Measurements from ENCODE around the gene FCAMR. TPM values are rescaled to one million over a fixed set of nuclear protein-coding genes. Genes with fewer than 3 reads are reported as not detected.
"Not testable (repeated sequence)": the region's sequence is repeated elsewhere in the genome, so short reads cannot be mapped to it uniquely, and the experiment has no call there.

FCAMR gene
- total RNA-seq, 1 donor from 2014 or later: not detected

DNA sequence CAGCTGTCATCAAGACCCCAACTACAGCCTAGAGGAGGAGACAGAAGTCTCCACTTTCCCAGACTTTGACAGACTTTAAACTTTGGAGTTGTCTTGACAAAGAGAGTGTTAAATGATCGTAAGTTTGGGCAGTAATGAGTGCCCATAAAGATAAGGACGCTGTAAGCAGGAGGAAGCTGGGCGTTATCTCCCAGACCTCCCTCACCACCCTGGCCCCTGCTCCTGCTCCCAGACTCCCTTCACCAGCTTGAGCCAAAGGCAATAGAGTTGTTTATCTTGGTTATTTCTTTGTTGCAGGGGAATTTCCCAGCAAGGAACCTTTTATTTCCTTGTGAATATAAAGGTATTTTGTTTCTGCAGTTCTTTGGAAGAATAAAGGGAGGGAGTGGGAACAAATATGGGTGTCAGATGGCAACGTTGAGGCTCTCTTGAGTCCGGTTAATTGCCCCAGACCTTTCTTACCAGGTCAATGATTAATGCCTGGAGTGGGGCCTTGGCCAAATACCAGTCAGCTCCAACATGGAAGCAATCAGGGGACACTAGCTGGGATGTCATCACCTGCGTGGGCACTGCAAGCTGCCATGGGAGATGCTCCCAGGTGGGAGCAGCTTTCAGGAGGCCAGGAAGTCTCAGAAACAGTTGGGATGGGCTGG is 28.4 kb downstream of the FCAMR start:
- ATAC-seq (no peak), DNase-seq (no peak)
- intact Hi-C loops (cut with micrococcal nuclease): no loop called here

DNA sequence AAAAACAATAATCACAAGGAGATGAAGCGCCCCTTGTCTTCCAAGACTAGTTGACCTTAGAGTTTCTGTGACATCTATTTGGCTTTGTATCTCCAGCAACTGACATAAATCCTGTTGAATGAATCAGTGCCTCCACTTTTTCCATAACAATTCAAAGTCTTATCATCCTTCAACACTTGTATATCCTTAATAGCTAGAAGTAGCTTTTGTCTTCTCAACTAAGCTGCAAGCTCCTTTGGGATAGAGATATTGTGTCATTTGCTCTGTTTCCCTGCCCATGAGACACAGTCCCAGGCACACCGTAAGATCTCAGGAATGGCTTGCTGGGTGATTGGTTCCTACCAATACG is 29.7 kb downstream of the FCAMR start:
- no peak for DNase-seq
- no peak for ATAC-seq
- intact Hi-C loops (cut with micrococcal nuclease): no loop called here

DNA sequence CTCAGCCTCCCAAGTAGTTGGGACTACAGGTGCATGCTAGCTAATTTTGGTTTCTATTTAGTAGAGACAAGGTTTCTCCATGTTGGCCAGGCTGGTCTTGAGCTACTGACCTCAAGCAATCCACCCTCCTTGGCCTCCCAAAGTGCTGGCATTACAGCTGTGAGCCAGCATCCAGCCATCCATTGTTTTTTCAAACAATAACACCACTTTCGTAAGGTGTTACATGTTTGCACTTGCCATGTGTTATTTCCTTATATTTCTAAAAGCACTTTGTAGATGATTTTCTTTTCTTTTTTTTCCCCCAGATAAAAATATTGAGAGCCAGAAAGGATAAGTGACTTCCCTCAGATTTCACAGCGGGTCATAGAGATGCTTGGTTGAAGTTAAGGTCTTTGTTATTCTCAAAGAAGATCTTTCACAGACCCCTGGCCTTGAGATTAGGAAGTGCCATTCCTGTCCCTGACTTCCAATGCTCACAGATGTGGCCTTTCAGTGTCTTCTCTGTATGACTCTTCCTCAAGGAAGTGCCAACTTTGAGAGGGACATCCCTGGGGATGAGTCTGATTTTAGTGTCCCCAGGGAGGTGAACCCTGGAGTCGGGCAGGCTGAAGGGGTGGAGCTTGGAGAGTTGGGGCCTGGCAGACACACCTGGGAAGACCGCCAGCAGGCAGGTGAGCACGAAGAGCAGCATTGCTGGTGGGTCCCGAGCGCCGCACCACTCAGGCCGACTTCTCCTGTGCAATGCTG is 30.2 kb downstream of the FCAMR start:
- intact Hi-C loops (cut with micrococcal nuclease): no loop called here
- DNase-seq: no peak
- ATAC-seq: no peak

DNA sequence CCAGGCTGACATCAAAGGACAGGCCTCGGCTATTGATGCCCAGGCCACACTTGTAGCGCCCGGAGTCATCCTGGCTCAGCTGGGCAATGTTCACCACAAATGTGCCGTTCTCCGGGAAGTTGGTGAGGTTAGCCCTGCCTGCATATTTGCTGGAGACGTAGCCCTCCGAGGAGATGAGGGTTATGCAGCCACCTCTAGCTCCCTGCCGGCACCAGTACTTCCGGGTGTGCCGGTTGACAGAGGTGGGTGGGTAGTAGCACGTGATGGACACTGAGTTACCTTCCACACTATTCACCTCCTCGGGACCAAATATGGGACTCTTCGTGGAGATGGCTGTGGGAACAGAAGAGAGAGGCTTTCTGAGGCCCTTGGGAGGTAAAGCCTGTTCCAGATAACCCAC is 31.1 kb downstream of the FCAMR start:
- intact Hi-C loops (cut with micrococcal nuclease): no loop called here
- ATAC-seq (no peak), DNase-seq (no peak)

DNA sequence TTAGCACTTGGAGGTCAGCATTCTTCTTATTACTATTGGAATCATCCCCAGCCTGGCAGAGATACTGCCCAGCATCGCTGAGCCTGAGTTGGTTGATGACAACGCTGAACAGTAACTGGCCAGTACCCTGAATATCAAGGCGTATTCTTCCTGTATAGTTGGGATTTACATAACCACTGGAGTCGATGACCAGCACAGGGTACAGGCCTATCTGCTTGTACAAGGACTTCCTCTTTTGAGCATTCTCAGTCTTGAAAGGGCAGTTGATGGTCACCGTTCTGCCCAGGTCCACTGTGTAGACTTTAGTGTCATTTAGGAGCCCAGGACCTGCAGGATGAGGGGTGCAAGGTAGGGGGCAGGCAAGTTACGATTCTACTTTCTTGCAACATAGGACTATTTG is 32.8 kb downstream of the FCAMR start:
- DNase-seq (no peak), ATAC-seq (peak; percentile 22)
- intact Hi-C loops (cut with micrococcal nuclease): no loop called here

DNA sequence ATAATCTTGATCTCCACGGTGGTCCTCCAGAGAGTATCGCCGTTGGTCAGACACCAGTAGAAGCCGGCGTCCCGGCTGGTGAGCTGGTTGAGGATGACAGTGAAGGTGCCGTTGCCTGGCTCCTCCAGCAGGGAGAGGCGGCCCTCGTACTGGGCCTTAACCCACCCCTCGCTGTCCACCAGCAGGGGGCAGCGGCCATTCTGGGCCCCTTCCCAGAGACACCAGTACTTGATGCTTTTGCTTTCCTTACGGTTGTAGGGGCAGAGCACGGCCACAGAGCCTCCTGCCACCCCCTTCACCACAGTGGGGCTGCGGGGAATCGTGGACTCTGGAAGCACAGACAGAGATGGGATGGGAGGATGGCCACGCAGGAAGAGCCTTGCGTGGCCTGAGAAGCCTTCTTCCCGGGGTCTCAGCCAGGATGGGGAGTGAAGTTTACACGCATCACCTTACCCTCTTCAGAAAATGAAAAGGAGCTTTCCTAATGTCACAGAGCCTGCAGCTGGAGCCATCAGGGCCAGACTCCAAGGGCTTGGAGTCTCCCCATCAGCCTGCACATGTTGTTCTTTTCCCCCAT is 34.7 kb downstream of the FCAMR start:
- peak; percentile 47 for ATAC-seq
- intact Hi-C loops (cut with micrococcal nuclease): no loop called here

DNA sequence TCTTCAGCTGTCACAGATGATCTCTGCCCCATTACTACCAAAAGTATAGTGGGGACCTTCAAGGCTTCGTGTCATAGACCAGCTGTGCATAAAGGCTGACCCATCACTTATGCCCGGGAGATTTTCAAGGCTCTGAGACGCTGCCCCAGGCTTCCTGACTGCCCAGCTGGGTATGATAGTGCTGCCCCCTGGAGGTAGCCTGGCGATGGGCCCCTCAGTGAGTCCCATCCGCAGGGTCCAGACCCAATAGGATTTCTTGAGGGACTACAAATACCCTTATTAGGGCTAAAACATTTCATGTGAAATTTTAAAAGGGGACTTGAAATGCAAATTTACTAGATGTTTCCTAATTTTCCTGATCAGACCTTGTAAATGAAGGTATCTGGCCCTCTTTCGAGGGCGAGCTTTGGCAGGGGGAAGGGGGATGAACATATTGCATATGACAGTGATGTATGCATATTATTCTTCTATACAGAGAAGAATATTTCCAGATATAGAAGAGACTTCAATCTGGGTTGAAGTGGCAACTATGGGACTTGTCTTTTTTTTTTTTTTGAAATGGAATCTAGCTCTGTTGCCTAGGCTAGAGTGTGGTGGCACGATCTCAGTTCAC is 36.8 kb downstream of the FCAMR start:
- DNase-seq: peak; percentile 57
- ATAC-seq: no peak
- intact Hi-C loops (cut with micrococcal nuclease): no loop called here

More for the DNA sequence above, 34.7 kb downstream of the FCAMR start:
- peak; percentile 47 for DNase-seq

DNA sequence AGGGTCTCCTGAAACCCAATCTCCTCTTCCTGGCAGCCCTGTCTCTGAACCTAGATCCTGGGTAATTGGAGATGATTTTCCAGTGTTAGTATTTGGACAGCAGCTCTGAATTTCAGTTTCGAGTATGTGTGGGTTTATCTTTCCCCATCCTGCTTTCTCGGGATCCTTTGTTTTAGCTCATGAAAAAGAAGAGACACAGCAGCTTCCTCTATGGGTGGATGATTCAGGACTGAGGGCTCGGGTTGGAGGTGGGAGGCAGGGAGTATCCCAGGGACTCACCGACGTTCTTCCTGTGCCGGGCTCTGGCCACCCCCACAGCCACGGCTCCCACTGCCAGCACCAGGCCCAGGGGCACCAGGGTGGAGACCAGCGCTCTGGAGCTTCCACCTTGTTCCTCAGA is 38.1 kb downstream of the FCAMR start:
- DNase-seq: no peak
- intact Hi-C loops (cut with micrococcal nuclease): no loop called here
- ATAC-seq: no peak

DNA sequence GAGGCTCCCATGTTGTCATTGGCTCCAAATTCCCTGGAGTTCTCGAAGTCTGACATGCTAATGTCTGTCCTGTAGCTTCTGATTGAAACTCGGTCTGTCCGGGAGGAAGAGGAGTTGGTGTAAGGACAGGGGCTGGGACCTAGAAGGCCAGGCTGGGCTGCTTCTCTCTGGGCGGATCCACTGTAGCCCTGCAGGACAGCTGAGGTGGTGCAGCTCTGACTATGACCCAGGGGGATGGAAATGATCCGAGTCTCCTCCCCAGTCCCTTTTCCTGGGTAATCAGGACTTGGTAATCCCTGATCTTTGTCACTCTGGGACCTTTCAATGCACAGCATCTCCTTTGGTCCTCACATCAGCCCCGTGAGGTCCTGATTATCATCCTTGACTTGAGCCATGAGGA is 38.6 kb downstream of the FCAMR start:
- intact Hi-C loops (cut with micrococcal nuclease): no loop called here
- no peak for ATAC-seq

DNA sequence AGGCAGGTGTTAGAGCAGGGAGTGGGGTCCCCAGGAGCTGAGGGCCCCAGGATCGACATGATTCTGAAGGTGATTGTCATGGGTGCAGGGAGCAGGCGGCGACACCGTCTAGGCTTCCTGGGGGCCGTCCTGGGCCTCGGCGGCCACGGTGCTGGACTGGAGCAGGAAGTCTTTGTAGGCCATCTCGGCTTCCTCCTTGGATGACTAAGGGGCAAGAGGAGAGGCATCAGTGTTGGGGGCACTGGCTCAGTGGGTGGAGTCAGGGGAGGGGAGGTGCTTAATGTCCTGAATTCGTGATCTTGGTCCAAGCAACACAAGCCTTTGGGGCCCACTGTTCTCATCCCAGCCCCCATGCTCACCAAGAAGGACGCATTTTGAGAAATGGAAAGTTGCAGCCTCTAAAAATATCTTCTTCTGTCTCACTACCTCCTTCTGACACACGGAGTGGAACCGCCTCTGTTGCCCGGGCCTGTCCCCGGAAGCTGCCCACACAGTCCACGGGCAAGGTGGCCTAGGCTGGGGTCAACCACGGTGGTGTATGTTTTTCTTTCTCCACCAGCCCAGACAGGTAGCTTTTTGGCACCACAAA is 40.0 kb downstream of the FCAMR start:
- DNase-seq: no peak
- ATAC-seq: no peak
- intact Hi-C loops (cut with micrococcal nuclease): no loop called here

More for the DNA sequence above, 38.6 kb downstream of the FCAMR start:
- no peak for DNase-seq

DNA sequence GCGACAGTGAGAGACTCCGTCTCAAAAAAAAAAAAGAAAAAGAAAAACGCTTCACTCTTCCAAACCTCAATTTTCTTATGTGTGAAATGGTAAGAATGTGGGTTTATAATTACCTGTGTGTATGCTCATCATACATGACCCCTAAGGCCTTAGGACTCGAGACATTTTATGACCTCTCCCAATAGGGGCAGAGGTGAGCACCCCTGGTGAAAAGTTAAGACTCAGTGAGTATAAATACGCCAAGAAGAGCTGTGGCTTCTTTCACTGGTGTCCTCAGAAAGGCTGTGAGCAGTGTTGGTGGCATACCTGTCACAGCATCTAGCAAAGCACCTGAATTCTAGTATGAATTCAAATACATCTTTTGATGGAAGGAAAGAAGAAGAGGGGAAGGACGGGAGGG is 40.7 kb downstream of the FCAMR start:
- ATAC-seq: no peak
- intact Hi-C loops (cut with micrococcal nuclease): no loop called here
- DNase-seq: no peak

DNA sequence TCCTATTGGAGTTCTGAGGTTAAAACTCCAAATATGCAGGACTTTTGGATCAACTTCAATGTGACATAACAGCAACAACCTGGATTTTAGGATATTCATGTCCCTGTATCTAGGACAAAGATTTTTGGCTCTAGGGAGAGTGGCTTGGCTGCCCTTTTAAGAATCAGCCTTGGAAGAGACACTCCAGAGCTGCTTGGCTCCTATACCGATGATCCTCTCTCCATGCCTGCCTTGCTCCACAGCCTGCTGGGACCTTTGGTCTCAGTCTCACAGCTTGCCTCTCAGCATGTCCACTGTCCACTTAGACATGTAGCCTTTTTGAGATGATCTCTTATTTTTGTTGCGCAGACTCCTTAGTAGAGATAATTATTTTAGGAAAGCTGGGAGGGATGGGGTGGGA is 44.0 kb downstream of the FCAMR start:
- ATAC-seq (peak; percentile 47), DNase-seq (no peak)
- intact Hi-C loops (cut with micrococcal nuclease): no loop called here

DNA sequence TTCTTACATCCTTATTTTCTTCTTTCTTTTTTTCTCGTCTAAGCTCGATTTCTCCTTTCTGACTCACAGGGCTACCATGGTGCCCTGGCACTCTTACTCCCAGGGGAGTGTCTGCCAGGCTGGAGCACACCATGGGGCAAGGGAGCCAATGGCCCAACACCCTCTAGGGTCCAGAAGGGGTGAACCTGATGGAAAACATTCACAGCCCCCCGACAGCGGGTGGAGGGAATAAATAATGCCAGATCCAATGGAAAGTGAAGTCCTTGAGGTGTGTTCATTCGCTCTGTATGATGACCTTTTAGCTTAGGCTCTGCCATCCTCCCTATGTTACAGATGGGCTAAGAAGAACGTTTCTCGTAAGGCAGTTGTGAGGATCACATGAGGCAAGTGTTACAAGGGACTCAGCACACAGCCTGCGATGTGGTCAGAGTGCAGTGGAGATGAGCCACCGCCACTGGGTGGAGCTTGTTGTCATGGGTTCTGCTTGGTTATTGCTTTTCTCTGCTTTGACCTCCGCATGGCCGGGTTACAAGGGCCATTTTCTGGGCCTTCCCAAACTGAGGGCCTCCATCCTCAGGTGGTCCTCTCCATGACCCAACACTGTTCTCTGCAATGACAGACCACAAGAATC is 45.0 kb downstream of the FCAMR start:
- intact Hi-C loops (cut with micrococcal nuclease): no loop called here
- ATAC-seq (peak; percentile 54), DNase-seq (peak; percentile 50)

DNA sequence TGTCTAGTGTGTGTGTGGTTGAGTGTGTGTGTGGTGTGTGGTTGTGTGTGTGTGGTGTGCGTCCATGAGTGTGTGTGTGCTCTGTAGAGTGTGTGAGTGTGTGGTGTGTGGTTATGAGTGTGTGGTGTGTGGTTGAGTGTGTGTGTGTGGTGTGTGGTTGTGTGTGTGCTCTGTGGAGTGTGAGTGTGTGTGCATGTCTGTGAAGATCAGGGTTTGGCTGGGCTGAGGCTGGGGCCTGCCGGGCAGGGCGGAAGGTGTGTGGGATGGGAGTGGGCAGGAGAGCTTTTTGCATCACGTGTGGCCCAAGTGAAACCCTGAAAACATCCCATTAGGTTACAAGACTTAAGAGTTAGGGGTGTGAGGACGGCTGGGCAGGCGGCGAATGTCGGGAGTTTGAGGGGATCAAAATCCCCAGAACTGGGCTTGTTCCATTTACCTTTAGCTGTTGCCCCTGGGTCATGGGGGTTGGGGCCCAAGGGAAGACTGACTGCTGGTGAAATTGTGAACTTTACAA is 45.6 kb downstream of the FCAMR start:
- DNase-seq (no peak), ATAC-seq (no peak)
- intact Hi-C loops (cut with micrococcal nuclease): no loop called here

DNA sequence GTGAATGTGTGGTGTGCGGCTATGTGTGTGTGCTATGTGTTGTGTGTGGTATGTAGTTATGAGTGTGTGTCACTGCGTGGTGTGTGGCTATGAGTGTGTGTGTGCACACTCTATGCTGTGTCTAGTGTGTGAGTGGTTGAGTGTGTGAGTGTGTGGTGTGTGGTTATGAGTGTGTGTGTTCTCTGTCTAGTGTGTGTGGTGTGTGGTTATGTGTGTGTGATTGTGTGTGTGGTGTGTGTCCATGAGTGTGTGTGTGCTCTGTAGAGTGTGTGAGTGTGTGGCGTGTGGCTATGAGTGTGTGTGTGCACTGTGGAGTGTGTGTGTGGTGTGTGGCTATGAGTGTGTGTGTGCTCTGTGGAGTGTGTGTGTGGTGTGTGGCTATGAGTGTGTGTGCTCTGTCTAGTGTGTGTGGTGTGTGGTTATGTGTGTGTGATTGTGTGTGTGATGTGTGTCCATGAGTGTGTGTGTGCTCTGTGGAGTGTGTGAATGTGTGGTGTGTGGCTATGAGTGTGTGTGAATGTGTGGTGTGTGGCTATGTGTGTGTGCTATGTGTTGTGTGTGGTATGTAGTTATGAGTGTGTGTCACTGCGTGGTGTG is 46.2 kb downstream of the FCAMR start:
- intact Hi-C loops (cut with micrococcal nuclease); DNase-seq: not testable (repeated sequence)
- peak; percentile 17 for ATAC-seq

DNA sequence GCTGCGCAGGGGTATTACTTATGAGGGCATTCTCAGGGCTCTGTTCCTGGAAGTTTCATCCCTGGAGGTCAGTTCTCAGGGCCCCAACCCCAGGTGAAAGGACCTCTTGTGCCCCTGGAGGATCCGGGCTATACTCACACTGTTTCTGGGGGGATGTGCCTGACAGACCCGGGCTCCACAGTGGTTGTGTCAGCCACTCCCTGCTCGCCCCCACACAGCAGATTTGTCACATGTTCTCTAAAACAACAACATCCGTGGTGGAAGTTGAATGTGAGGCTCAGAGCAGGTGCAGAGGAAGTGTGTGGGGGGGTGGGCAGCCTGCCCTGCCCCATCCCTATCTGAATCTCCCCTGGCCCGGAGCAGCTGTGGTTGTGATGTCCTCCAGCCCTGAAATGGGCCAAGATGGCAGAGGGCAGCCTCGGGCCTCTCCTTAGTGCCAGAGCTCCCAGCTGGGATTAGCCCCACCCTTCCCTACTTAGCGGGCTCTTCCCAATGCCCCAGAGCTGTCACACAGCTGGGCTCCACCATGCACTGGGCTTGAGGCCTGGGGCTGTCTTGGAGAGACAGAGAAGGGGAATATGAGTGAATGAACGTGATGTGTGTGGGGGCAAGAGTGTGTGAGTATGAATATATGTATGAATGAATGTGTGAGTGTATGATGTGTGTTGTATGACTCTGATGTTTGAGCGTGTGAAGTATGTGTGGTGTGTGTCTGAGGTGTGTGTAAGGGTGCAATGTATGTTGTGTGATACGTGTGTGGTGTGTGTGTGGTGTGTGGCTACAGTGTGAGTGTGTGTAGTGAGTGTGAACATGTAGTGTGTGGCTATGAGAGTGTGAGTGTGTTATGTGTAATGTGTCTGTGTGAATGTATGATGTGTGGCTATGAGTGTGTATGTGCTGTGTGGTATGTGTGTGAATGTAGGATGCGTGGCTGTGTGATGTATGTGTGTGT is 47.0 kb downstream of the FCAMR start:
- intact Hi-C loops (cut with micrococcal nuclease): no loop called here
- peak; percentile 11 for ATAC-seq
- DNase-seq: peak; percentile 39

DNA sequence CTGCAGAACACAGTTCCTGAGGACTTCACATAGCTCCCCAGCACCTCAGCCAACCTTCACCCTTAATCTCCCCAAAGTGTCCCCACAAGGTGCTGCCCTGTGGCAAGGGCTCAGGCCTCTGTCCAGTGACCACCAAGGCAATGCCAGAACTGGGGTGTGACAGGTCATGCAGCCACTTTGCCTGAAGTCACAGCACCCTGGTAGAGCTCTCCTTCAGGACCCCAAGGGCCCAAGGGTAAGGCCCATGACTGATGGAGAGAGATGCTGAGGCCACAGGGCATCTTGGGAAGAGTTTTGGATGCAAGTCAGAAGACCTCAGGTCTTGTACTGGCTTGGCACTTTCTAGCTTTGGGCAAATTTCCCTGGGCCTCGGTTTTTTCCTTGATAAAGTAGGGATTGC is 47.7 kb downstream of the FCAMR start:
- DNase-seq (no peak), ATAC-seq (no peak)
- intact Hi-C loops (cut with micrococcal nuclease): no loop called here

DNA sequence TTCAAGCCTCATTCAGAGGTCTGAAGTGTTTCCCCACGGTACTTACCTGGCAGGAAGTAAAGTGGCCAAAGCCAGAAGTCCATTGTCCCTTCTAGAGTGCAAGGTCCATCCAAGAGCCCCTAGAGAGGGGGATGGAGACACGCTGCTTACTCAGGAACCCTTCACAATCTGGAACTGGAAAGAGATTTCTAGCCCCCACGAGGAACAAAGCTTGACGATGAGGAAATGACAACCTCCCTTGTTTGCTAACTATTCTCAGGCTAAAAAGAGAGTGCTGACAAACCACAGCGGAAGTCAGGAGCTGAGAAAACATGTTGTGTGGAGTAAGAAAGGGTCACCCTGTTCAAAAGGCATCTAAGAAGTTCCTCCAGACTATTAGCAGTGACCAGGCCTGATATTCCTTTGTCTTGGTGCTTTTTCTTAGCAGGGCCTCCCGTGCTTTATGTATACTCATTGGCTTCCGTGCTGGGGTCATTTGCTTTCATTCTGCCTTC is 48.4 kb downstream of the FCAMR start, which contains the start of gene FCMR:
Gene FCMR (minus strand): TSS at position 170 of the 494 bp plus-strand sequence. CDS start 87 bp downstream, at position 83.
- peak; percentile 49 for ATAC-seq
- DNase-seq: no peak
- intact Hi-C loops (cut with micrococcal nuclease): no loop called here

Measured in left ventricle myocardium superior (tissue), 1 donor.